Measurements from ENCODE around the gene ZNF516. TPM values are rescaled to one million over a fixed set of nuclear protein-coding genes. Genes with fewer than 3 reads are reported as not detected.

ZNF516 gene
- total RNA-seq, 1 donor from 2014 or later, result 11.5 TPM

- TF ChIP-seq, protein P1, sequence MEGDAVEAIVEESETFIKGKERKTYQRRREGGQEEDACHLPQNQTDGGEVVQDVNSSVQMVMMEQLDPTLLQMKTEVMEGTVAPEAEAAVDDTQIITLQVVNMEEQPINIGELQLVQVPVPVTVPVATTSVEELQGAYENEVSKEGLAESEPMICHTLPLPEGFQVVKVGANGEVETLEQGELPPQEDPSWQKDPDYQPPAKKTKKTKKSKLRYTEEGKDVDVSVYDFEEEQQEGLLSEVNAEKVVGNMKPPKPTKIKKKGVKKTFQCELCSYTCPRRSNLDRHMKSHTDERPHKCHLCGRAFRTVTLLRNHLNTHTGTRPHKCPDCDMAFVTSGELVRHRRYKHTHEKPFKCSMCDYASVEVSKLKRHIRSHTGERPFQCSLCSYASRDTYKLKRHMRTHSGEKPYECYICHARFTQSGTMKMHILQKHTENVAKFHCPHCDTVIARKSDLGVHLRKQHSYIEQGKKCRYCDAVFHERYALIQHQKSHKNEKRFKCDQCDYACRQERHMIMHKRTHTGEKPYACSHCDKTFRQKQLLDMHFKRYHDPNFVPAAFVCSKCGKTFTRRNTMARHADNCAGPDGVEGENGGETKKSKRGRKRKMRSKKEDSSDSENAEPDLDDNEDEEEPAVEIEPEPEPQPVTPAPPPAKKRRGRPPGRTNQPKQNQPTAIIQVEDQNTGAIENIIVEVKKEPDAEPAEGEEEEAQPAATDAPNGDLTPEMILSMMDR (IDR thresholded peaks at IDR 0.05; ENCODE audit: borderline replicate concordance), result no peak
- Histone ChIP-seq H3K9me3 (replicated peaks) (peaks cover 6% of the 10 kb centered on the region), H3K4me3 (no peak overlapping the region), H3K36me3 (no peaks in the 10 kb centered on the region), H3K27ac (replicated peaks) (no peak overlapping the region), H3K4me1 (peaks cover 8% of the 10 kb centered on the region), H3K27me3 (ENCODE audit: low read depth) (peaks cover 21% of the 10 kb centered on the region)
- no peak for DNase-seq
- intact Hi-C loops (cut with micrococcal nuclease), result no loop called here
These were observed 149.1 kb downstream of the ZNF516 start for GRCh38 chr18:76345901-76346300.

DNA sequence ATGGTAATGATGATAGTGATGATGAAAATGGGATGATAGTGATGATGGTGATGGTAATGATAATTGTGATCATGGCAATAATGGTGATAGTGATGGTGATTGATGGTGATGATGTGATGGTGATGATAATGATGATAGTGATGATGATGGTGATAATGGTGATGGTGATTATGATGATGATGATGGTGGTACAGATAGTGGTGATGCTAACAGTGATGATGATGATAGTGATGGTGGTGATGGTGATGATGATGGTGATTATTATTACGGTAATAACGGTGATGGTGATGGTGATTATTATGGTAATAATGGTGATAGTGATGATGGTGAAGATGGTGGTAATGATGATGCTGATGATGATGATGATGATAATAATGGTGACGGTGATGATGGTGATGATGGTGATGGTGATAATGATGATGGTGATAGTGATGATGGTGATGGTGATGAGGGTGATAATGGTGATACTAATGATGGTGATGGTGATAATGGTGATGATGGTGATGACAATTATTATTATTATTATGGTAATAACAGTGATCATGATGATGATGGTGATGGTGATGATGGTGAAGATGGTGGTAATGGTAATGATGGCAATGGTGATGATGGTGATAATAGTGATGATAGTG, 151.0 kb downstream of the ZNF516 start:
- Histone ChIP-seq H3K9me3 (replicated peaks) (peaks cover 19% of the 10 kb centered on the region), H3K27ac (replicated peaks) (no peak overlapping the region), H3K36me3 (no peaks in the 10 kb centered on the region), H3K4me1 (peaks cover 5% of the 10 kb centered on the region), H3K27me3 (ENCODE audit: low read depth) (peaks cover 14% of the 10 kb centered on the region), H3K4me3 (no peak overlapping the region)
- TF ChIP-seq, protein P1 (IDR thresholded peaks at IDR 0.05; ENCODE audit: borderline replicate concordance), result no peak
- no peak for DNase-seq
- intact Hi-C loops (cut with micrococcal nuclease), result no loop called here

DNA sequence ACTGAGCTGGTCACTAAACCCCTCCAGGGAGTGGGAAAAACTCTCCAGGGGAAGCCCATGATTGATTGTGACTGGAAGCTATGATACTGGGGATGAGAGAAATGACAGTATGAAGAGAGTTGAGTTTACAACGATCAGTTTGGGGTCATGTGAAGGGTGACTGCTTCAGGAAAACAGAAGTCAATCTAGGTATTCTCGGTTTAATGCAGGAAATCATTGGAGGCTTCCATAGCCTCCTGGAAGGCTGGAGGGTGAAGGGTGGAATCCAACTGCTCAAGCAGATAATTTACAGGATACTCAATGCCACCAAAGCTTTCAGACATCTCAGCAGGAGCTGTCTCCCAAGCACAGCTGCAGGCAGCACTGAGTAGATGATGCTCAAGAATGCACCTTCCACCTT, 154.6 kb downstream of the ZNF516 start:
- H3K4me3 ChIP-seq, result no peak overlapping the region
- H3K9me3 ChIP-seq (replicated peaks), result peaks cover 19% of the 10 kb centered on the region
- no peak overlapping the region for H3K27ac ChIP-seq (replicated peaks)
- no peak for DNase-seq
- intact Hi-C loops (cut with micrococcal nuclease), result no loop called here
- H3K4me1 ChIP-seq, result no peaks in the 10 kb centered on the region
- H3K36me3 ChIP-seq, result no peaks in the 10 kb centered on the region
- TF ChIP-seq, protein P1 (IDR thresholded peaks at IDR 0.05; ENCODE audit: borderline replicate concordance), result no peak
- no peaks in the 10 kb centered on the region for H3K27me3 ChIP-seq (ENCODE audit: low read depth)

DNA sequence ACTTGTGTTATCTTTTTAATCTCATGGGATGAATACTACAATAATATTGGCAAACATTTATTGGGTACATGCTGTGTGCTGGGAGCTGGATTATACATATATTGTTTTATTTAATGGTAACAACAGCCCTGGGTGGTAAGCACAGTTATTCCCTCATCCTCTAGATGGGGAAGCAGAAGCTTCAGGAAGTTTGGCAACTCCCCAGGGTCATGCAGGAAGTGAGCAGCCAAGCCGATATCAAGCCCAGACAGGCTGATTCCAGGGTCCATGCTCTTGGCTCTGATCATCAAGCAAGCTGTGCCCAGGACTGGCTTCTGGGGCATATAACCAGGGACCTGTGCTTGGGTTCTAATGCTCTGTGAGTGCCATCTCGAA, 155.8 kb downstream of the ZNF516 start:
- no peak for DNase-seq
- Histone ChIP-seq H3K27ac (replicated peaks) (no peak overlapping the region), H3K4me3 (no peak overlapping the region), H3K4me1 (no peaks in the 10 kb centered on the region), H3K9me3 (replicated peaks) (peaks cover 20% of the 10 kb centered on the region), H3K27me3 (ENCODE audit: low read depth) (no peaks in the 10 kb centered on the region), H3K36me3 (no peaks in the 10 kb centered on the region)
- TF ChIP-seq, protein P1 (IDR thresholded peaks at IDR 0.05; ENCODE audit: borderline replicate concordance), result no peak
- intact Hi-C loops (cut with micrococcal nuclease), result no loop called here

GRCh38 chr18:76338619-76339245, 156.3 kb downstream of the ZNF516 start:
- Histone ChIP-seq H3K36me3 (no peaks in the 10 kb centered on the region), H3K4me1 (no peaks in the 10 kb centered on the region), H3K4me3 (no peak overlapping the region), H3K9me3 (replicated peaks) (peaks cover 25% of the 10 kb centered on the region), H3K27me3 (ENCODE audit: low read depth) (no peaks in the 10 kb centered on the region), H3K27ac (replicated peaks) (no peak overlapping the region)
- no peak for DNase-seq
- TF ChIP-seq, protein P1 (IDR thresholded peaks at IDR 0.05; ENCODE audit: borderline replicate concordance), result no peak
- intact Hi-C loops (cut with micrococcal nuclease), result no loop called here
